ENCODE data around the gene ADCK1.

GRCh38 chr14:77862154-77862786 lies 62.4 kb downstream of the ADCK1 start:
- TF ChIP-seq POLR2A (IDR thresholded peaks at IDR 0.05; ENCODE audit: low read depth, low read length) (no peak), TAF1 (IDR thresholded peaks at IDR 0.05; ENCODE audit: borderline replicate concordance, low read depth, low read length) (no peak)

All from GM12892 (cell line).